GM18870 (cell line): ENCODE data around the gene GIGYF1.
"Not testable (repeated sequence)": the region's sequence is repeated elsewhere in the genome, so short reads cannot be mapped to it uniquely, and the experiment has no call there.

Experiments used
- ATAC-seq: cut with Tn5 transposase; IDR thresholded peaks from one replicate; pipeline ENCODE4 v1.9.1; 2021; ENCODE audit warnings: moderate library complexity; ENCODE audit not compliant: unreplicated experiment

Gene GIGYF1

DNA sequence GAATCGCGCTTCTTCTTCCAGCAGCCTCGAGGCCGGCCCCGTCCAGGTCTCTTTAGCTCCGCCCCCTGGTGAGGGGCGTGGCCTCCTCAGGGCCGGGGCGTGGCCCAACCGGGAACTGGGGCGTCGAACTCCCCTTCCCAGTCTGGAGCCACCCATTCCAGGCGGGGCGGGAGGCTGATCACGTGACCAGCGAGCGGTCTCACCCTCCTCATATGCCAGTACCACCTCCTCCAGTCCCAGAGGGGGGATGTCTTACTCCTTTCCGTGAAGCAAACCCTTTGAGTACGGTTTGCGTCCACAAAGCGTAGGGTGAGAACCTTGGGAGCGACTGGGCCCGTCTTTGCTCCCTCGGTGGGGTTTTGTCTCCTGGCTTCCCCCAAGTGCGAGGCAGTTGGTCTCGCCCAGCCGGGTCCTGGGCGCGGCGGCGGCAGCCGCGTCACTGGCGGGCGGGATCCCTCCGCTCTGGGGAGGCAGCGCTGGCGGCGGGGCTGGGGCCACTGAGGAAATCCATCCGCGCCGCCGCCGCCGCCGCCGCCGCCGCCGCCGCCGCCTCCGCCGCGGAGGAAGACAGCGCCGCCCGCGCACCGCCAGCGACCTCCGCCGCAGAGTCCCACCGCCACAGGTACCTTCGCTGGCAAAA lies 20.6 kb downstream of the GIGYF1 start, which contains the start of gene GNB2:
Gene GNB2, plus strand, starts transcription at position 439 of the 640 bp plus-strand sequence. CDS start 2,526 bp downstream, outside the sequence.
- peak; percentile 67 for ATAC-seq

DNA sequence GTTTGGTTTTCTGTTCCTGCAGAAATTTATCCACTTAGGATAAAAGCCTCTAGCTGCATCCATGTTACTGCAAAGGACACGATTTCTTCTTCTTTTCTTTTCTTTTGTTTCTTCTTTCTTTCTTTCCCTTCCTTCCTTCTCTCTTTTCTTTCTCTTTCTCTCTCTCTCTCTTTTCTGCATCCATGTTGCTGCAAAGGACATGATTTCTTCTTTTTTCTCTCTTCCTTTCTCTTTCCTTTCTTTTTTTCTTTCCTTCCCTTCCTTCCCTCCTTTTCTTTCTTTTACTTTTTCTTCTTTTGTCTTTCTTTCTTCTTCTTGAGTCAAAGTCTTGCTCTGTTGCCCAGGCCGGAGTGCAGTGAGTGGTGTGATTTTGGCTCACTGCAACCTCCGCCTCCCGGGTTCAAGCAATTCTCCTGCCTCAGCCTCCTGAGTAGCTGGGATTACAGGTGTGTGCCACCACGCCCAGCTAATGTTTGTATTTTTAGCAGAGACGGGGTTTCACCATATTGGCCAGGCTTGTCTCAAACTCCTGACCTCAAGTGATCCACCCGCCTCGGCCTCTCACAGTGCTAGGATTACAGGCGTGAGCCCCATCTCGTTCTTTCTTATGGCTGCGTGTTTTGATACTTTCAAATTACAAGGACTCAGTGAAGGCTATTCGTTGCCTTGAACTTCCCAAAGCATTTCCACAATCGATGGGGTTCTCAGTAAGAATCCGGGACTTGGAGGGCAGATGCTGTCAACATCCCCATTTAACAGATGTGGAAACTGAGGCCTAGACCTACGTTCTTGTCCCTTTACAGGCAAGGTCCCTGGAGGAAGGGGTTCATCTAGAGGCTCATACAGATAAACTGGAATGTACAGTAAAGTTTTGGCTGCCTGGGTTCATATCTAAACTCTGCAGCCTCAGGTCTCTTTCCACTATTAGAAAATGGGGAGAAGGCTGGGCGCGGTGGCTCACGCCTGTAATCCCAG lies 22.4 kb downstream of the GIGYF1 start:
- no peak for ATAC-seq

DNA sequence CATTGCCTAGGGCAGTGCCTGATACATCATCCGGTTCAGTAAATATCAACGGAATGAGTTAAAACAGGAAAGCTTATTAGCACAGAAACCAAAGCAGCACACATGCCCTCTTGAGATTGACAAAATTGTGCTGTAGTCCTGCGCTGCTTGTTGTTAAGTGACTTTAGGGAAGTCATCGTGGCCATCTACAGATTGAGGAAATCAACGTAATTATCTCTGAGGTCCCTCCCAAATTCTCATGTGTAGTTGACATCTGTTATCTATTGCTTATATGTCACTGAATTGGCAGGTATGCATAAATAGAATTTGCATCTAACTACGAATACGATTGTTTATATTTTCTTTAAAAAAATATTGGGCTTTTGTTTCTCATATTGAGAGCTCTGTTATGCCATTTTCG lies 24.0 kb downstream of the GIGYF1 start:
- ATAC-seq: no peak

DNA sequence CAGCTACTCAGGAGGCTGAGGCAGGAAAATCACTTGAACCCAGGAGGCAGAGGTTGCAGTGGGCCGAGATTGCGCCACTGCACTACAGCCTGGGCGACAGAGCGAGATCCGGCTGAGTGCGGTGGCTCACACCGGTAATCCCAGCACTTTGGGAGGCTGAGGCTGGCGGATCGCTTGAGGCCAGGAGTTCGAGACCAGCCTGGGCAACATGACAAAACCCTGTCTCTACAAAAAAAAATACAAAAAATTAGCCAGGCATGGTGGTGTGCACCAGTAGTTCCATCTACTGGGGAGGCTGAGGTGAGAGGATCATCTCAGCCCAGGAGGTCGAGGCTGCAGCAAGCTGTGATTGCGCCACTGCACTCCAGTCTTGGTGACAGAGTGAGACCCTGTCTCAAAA lies 24.9 kb downstream of the GIGYF1 start:
- ATAC-seq: not testable (repeated sequence)

DNA sequence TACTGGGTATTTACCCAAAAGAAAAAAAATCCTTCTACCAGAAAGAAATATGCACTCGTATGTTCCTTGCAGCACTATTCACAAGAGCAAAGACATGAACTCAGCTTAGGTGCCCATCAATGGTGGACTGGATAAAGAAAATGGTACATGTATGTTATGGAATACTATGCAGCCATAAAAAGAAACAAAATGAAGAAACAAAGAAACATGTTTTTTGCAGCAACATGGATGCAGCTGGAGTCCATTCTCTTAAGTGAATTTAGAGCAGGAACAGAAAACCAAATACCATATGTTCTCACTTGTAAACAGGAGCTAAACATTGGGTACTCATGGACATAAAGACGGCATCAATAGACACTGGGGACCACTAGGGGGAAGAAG lies 26.0 kb downstream of the GIGYF1 start:
- ATAC-seq: no peak

DNA sequence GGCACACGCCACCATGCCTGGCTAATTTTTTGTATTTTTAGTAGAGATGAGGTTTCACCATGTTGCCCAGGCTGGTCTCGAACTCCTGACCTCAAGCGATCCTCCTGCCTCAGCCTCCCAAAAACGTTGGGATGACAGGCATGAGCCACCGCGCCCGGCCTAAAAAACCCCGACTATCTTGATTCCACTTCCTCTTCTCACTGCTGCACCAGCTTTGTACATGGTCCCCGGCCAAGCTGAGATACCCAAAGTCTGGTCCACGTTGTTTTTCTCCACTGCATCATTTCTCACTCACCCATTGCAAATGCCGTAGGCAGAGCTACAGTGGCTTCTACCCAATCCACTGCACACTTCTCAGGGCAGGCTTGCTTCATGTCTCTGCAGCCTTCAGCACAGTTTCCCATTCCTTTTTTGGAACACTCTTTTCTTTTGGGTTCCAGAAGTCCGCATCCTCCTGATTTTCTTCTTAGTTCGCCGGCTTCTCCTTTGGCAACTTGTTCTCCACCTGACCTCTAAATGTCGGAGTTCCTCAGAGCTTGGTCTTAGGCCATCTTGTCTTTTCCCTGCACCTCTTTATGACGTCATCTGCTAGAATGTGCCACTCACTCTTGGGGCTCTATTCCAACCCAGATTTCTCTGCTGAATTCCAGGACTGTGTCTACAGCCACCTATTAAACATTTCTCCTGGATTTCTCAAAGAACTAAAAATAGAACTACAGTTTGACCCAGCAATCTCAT lies 26.6 kb downstream of the GIGYF1 start:
- no peak for ATAC-seq

DNA sequence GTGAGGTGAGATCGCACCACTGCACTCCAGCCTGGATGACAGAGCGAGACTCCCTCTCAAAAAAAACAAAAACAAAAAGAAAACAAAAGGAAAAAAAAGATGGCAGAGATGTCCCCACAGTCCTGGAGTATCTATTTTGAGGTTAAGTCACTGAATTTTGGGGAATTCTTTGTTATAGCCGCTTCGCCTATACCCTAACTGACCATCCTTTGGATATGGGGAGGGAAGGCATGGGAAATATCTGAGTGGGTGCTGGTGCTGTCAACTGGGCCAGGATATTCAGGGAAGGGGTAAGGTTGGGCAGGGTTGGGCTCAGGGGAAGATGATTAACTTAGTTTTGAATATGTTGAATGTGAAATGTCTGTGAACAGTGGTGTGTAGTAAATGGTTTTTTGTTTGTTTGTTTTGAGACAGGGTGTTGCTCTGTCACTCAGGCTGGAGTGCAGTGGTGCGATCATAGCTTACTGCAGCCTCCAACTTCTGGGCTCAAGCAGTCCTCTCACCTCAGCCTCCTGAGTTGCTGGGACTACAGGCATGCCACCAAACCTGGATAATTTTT lies 28.8 kb downstream of the GIGYF1 start:
- ATAC-seq: no peak

DNA sequence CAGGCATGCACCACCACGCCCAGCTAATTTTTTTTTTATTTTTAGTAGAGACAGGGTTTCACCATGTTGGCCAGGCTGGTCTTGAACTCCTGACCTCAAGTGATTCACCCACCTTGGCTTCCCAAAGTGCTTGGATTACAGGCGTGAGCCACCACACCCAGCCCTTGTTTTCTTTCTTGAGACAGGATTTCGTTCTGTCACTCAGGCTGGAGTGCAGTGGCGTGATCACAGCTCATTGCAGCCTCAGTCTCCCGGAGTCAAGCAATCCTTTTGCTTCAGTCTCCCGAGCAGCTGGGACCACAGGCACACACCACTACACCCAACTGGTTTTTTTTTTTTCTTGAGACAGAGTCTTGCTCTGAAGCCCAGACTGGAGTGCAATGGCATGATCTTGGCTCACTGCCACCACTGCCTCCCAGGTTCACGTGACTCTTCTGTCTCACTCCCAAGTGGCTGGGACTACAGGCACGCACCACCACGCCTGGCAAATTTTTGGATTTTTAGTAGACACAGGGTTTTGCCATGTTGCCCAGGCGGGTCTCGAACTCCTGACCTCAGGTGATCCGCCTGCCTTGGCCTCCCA lies 31.8 kb downstream of the GIGYF1 start:
- ATAC-seq: not testable (repeated sequence)

DNA sequence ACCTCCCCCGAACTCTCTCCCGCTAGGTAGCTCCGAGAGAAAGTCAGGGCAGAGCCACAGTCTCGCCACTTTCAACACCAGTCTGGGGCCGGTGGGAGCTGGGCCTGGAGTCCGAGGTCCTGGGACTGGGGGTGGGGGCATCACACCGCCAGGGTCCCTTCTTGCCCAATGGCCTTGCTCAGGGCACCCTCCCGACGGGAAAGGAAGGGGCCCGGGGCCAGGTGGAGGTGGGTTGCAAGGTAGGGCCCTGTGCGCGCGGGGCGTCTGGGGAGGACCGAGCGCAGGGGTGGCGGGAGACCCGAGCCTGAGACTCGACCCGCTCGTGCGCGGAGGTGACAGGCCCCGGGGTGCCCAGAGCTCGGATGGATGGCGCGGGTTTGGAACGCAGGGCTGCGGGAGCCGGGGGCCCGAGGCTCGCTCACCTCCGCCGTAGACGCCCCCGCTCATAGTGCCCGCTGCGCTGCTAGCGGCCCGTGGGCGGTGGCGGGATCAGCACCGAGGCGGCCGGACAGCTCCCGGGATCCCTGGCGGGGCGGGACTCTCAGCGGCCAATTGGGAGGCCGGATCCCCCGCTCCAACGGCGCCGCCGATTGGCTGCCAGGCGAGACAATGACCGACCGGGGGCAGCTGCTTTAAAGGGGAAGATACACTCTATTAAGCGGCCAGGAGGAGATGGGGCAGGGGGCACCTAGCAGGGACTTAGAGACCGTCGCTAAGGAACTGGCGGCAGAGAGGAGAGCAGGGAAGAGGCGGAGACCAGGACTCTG lies 38.0 kb downstream of the GIGYF1 start, which contains the start of gene ACTL6B:
Gene ACTL6B, minus strand, starts transcription at position 541 of the 767 bp plus-strand sequence. Its CDS starts 94 bp downstream, at position 447.
- no peak for ATAC-seq

DNA sequence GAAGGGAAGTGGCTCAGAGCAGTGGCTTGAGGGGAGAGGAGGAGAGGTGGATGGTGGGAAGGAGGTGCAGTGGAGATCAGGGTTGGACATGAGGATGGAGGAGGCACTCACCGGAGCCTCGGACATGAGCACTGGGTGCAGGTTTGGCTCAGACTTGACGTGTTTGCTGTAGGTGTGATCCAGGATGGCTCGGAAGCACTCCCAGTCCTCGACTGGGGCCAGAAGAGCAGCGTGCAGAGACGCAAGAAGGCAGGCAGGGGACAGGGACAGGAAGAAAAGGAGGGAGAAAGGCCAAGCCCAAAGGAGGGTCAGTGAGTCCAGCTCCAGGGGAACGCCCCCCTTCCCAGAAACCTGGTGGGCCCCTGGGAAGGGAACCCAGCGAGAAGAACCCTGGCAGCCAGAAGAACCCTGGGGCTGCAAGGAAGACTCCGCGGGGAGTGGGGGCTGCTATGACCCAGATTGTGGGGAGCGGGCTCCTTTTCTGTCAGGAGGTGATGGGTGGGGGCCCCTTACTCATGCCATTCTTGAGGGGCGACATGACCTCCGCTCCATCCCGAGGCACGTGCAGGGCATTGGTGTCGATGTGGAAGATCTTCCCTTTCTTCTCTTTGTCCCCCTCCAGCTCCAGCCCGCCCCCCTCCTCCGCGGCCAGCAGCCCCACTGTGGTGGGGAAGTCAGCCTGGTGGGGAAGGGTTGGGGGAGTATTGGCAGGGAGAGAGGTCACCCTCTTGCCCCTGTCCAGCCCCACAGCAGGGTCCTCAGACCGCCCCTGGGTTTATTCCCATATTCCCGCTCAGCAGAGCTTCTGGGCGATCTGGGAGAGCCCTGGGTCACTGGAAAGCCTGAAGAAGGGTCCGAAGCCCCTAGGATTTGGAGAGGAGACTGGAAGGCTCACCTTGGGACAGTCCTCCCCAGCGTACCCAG lies 38.9 kb downstream of the GIGYF1 start:
- ATAC-seq: no peak

DNA sequence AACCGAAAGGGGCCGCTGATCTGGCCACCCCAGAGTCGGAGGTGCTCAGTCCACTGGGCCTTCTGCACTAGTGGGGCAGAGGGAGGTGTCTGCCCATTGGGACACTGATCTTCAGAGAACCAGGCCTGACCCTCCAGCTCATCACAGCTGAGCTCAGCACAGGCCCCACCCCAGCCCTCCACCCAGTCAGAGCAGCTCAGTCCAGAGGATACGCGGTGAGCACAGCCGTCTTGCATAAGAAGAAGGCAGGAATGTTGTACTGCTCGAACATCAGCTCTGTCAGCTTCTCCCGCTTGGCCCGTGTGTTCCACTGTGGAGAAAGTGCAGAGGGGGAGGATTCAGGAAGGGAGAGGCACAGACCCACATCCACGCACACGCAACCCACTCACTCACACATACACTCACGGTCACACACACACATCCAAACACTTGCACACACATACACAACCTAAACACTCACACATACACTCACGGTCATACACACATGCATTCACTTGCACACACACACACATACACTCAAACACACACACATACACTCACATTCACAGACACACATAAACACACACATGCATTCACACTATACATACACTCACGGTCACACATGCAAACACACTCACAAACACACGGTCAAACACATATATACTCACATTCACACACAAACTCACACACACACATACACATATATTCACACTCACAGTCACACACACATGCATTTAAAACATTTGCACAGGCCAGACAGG lies 44.1 kb downstream of the GIGYF1 start:
- ATAC-seq: no peak

DNA sequence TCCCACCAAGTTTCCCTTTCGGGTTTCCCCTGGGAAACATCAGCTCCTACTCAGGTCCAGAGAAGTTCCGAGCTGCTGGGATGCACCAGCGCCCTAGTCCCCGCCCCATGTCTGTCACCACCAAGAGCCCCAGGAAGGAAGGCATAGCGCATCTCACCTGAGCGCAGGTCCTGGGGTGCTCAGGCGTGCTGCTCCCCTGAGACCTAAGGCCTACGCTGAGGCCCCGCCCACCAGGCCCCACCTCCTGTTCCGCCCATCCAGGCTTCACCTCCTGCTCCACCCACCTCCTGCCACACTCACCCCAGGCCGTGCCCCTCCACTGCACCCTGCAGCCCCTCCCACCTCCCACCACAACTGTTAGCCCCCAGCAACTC lies 51.5 kb downstream of the GIGYF1 start:
- ATAC-seq: no peak

DNA sequence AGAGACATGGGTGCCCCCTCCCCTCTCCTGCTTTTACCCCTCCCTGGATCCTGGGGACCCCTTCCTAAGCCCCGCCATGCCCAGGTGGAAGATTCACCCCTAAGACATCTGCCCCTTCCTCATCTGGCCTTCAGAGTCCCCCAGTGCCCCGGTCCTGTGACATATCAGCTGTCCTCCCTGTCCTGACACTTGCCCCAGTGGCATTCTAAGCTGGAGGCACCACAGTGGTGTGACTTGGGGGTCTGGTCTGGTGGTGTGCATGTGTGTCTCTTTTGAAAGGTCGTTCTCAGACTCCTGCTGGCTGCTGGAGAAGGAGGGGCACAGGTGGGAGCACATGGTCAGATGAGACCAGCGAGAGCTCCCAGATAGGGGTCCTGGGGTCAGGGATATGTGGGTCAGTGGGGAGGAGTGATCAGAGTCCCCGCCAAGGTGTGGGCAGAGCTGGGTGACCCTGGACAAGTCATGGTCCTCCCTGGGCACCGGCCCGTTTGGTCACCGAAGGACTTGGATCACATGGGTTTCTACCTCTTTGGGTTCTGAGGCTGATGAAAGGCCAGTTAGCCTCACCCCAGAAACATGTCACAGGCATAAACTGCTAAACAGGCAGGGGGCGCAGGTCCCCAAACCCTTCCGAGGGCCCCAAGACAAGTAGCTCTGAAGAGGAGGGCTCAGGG lies 52.1 kb downstream of the GIGYF1 start:
- ATAC-seq: no peak

DNA sequence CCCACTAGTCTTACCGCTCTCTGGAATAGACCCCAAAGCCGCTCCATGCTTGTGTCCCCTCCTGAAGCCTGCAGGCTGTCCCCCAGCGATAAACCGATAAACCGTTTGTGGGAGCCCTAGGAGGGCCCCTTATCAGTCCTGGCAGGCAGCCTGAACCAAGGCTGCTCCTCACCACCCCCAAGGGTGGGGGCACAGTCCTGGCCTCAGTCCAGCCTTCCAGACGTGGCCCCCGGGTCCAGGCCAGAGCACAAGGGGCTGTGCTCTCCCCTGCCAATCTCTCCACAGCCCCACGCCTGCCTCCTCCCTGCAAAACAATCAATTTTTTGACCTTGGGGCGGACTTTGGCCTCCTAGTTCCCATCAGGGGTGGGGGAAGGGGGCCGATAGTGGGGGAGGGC lies 52.6 kb downstream of the GIGYF1 start, which contains the start of gene TFR2:
Gene TFR2, minus strand, starts transcription at position 90 of the 397 bp plus-strand sequence. Its CDS starts 43 bp downstream, at position 47.
- ATAC-seq: no peak

DNA sequence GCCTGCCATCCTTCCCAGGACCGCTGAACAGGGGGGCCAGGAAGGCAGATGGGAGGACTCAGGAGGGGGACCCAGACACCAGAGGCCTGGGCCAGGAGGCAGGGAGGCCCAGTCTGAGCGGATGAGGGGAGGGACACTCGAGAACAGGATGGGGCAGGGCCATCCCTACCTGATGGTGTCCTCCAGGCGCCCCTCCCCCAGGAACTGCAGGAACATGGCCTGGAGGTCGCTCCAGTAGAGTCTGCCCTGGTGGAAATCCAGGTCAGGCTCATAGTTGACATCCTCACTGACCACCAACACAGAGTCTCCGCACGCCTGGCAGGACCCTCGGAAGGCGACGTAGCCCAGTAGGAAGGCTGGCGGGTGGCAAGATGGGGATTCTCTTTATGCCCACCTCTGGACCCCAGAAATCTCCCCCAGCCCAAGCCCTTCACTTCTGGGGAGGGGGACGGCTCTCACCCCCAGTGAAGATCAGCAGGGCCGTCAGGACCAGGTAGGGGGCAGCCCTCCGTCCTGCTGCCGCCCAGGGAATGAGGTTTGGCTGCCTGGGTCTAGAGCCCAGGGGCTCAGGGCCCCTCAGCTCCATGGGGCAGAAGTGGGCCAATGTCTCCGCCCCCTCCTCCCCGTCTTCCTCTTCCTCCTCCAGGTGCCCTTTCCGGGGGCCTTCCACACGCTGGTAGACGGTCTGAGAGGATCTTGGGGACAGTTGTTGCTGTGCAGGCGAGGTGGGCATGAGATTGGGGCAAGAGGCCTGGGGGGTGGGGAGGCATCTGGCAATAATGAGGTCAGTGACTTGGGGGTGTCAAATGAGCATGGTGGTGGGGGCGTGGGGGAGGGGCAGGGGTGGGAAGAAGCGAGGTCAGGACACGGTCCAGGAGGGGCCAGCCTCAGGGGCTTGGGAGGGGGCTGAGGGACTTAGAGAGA lies 53.3 kb downstream of the GIGYF1 start:
- no peak for ATAC-seq

DNA sequence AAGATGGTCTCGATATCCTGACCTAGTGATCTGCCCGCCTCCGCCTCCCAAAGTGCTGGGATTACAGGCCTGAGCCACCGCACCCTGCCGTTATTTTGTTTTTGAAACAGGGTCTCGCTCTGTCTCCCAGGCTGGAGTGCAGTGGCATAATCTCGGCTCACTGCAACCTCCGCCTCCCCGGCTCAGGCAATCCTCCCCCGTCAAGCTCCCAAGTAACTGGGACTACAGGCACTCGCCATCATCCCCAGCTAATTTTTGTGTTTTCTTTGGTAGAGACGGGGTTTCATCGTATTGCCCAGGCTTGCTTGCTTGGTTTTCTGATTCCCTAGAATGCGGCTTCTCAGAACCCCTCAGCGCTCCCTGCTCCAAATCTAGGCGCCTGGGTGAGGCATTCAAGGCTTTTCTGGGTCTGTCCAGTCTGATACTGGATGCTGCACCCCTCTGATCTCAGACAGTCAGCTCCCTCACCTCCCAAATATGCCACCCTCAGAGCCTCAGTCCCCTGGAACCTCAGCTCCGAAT lies 54.0 kb downstream of the GIGYF1 start:
- no peak for ATAC-seq
